GM12892 (cell line): Measurements from ENCODE around the gene CCDC106. TPM values are rescaled to one million over a fixed set of nuclear protein-coding genes. Genes with fewer than 3 reads are reported as not detected.

ENCODE experiments used
- DNase-seq: peaks from one replicate; pipeline ENCODE4 v3.0.0; 2011; ENCODE audit not compliant: insufficient read length
- FAIRE-seq: peaks from 2 replicates; lab custom pipeline; 2011; peaks lifted over from hg19 to GRCh38; lab: Jason Lieb, UNC
- POLR2A ChIP-seq: IDR thresholded peaks from 2 replicates; pipeline ENCODE4 v1.6.1; 2011; ENCODE audit warnings: low read depth, low read length, control low read depth
- POLR2AphosphoS5 ChIP-seq: IDR thresholded peaks from 2 replicates; pipeline ENCODE4 v1.6.1; 2011; ENCODE audit warnings: low read depth, low read length, control low read depth
- TAF1 ChIP-seq: IDR thresholded peaks from 2 replicates; pipeline ENCODE4 v1.6.1; 2011; ENCODE audit warnings: low read depth, mild to moderate bottlenecking, control low read depth, low read length, borderline replicate concordance
- polyA plus RNA-seq: library from polyadenylated mRNA; unstranded; fragments of >200 nt; gene quantifications from one replicate; pipeline ENCODE4 v1.2.1, GENCODE V29; 2012; ENCODE audit warnings: missing spikeins, inconsistent platforms; ENCODE audit not compliant: missing spikeins

CCDC106 gene
- polyA plus RNA-seq: 20.1 TPM

- TF ChIP-seq TAF1: no peak
- TF ChIP-seq POLR2A: no peak
- TF ChIP-seq POLR2AphosphoS5: no peak
- FAIRE-seq: peak; percentile 97
- DNase-seq: no peak
Observed at GRCh38 chr19:55647732-55648584, at the start of gene CCDC106. CCDC106 (plus strand) TSS chr19:55648212; CDS start chr19:55649047, 835 bp downstream.

DNA sequence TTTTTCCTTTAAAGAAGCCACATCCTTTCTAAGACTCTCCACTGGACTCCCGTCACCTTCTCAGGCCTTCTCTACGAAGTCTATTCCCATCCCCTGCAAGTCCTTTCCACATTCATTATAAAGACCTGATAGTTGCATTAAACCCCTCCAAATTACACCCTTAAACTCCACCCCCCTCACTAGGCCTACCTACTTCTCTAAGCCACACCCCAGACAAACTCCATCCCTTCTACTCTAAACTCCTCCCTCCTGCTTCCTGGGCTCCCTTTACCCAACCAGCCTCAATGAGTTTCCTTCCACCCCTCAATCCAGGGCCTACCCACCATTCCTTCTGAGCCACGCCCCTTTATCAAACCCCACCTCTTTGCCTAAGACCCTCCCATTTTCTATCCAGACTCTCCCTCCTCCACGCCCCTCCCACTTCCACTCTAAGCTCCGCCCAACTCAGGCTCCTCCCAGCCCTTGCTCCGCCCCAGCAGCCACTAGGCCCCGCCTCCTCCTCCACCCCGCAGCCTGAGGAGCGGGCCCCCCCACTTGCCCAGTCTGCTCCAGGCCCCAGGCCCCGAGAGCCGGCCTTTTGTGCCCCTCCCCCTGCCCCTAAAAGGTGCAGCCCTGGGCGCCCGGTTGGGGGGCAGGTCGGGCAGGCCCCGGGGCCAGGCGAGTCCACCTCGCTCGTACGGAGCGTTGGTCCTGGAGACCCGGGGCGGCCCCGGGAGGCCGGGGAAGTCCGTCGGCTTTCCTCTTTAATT is 49.1 kb upstream of the CCDC106 start:
- peak; percentile 26; the same call in 1 of the 2 replicates for TF ChIP-seq TAF1
- TF ChIP-seq POLR2AphosphoS5: no peak
- FAIRE-seq (peak; percentile 82), DNase-seq (peak; percentile 78)

DNA sequence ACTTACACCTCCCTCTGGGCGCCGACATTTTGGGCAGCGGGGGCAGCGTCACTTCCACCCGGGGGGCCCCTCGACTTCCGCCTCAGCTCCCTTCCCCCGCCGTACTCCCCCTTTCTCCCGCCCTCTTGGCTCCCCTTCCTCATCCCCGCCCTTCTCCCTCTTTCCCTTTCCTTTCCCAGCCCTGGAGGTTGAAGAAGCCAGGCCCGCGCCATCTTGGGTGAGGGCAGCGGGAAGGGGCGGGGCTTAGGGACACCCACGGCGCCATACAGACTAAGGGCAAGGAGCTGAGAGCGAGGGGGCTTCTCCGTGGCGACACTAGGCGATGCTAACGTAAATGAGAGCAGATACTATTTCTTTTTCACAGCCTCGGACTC is 48.6 kb upstream of the CCDC106 start, which contains the start of gene FIZ1:
Gene FIZ1, minus strand, starts transcription at position 50 of the 374 bp plus-strand sequence. CDS start 1,652 bp downstream, outside the sequence.
- peak; percentile 81 for DNase-seq
- peak; percentile 97 for FAIRE-seq
- TF ChIP-seq TAF1: no peak
- no peak for TF ChIP-seq POLR2AphosphoS5
- no peak for TF ChIP-seq POLR2A

GRCh38 chr19:55599842-55600661 is 48.0 kb upstream of the CCDC106 start, which contains the start of gene ZNF524:
ZNF524 (plus strand) TSS chr19:55600288; CDS start chr19:55602113, 1,825 bp downstream.
- no peak for FAIRE-seq
- DNase-seq: peak; percentile 84
- peak; percentile 62; the same call in 1 of the 2 replicates for TF ChIP-seq POLR2A
- peak; percentile 64 for TF ChIP-seq TAF1
- no peak for TF ChIP-seq POLR2AphosphoS5

DNA sequence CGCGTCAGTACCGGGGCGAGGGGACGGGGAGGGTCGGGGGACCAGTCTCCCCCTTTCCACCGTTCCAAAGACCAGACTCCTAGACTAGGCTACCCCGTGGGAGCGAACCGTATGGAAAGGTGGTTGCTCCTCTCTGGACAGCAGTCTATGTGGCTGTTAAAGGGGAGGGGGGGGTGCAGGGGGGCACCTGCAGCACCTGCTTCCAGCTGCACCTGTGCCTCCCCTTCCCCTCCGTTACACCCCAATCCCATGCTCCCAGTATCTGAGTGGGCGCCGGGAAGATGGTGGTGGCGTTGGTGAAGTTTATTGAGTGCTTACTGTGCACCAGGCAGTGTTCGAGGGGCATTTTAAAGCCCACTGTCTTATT is 47.4 kb upstream of the CCDC106 start:
- DNase-seq: no peak
- TF ChIP-seq TAF1 (no peak), POLR2AphosphoS5 (0 out of 2 replicates have a peak, but pooled peaks have one; percentile 17)
- FAIRE-seq: no peak

GRCh38 chr19:55601084-55601483 is 46.9 kb upstream of the CCDC106 start:
- no peak for FAIRE-seq
- DNase-seq: no peak
- TF ChIP-seq POLR2A: no peak
- TF ChIP-seq TAF1: no peak
- TF ChIP-seq POLR2AphosphoS5: no peak

DNA sequence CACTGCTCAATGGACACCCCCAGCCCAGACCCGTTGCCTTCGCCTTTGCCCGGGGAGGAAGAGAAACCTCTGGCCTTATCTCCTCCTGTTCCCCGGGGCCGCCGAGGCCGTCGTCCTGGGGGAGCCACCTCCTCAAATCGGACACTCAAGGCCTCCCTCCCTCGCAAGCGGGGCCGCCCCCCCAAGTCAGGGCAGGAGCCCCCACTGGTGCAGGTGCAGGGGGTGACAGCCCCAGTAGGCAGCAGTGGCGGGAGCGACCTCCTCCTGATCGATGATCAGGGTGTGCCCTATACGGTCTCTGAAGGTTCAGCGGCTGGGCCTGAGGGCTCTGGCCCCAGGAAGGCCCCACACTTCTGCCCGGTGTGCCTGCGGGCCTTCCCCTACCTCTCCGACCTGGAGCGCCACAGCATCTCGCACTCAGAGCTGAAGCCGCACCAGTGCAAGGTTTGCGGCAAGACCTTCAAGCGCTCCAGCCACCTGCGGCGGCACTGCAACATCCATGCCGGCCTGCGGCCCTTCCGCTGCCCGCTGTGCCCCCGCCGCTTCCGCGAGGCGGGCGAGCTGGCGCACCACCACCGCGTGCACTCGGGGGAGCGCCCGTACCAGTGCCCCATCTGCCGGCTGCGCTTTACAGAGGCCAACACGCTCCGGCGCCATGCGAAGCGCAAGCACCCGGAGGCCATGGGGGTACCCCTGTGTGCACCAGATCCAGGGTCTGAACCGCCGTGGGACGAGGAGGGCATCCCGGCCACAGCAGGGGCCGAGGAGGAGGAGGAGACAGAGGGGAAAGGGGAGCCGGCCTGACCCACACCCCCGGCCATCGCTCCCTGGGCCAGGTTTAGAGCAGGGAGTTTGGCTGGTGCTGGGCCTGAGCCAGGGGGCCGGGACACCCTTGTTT is 45.7 kb upstream of the CCDC106 start:
- DNase-seq: no peak
- FAIRE-seq: no peak
- TF ChIP-seq POLR2AphosphoS5: no peak
- no peak for TF ChIP-seq TAF1
- TF ChIP-seq POLR2A: no peak

GRCh38 chr19:55603115-55603514 is 44.9 kb upstream of the CCDC106 start:
- DNase-seq: no peak
- TF ChIP-seq POLR2A: no peak
- FAIRE-seq: no peak

- FAIRE-seq (no peak), DNase-seq (no peak)
- TF ChIP-seq POLR2A: no peak
Observed at GRCh38 chr19:55603581-55604292, 44.3 kb upstream of the CCDC106 start.

- DNase-seq (peak; percentile 92), FAIRE-seq (peak; percentile 94)
- peak; percentile 17; the same call in 1 of the 2 replicates for TF ChIP-seq POLR2A
- TF ChIP-seq TAF1: no peak
Observed at GRCh38 chr19:55605207-55605636, 42.8 kb upstream of the CCDC106 start.
